Right atrium auricular region (tissue), 2 donors: ENCODE measurements around the gene CBY3. TPM values are rescaled to one million over a fixed set of nuclear protein-coding genes. Genes with fewer than 3 reads are reported as not detected.
"Not testable (repeated sequence)": the region's sequence is repeated elsewhere in the genome, so short reads cannot be mapped to it uniquely, and the experiment has no call there.

Source experiments
- DNase-seq: peaks from one replicate; pipeline ENCODE4 v3.0.0-alpha.2; 2019; ENCODE audit warnings: low spot score
- H3K27ac ChIP-seq, 2 donors: fragments of 200-600 bp; sonication (generic); 1 replicate in 1 of 2; 2 replicates in 1 of 2; pipeline ENCODE4 v1.5.1; 2016 to 2019
- H3K27me3 ChIP-seq, 2 donors: fragments of 200-600 bp; sonication (generic); one replicate each; pipeline versions ENCODE4 v1.5.1 to v1.6.0; 2017 to 2019
- H3K36me3 ChIP-seq: fragments of 200-600 bp; sonication (generic); one replicate; pipeline ENCODE4 v1.5.1; 2016
- H3K4me1 ChIP-seq, 2 donors: fragments of 200-600 bp; sonication (generic); one replicate each; pipeline versions ENCODE4 v1.5.1 to v1.6.0; 2017 to 2019
- H3K4me3 ChIP-seq, 2 donors: fragments of 200-600 bp; sonication (generic); 1 replicate in 1 of 2; 2 replicates in 1 of 2; pipeline ENCODE4 v1.5.1; 2017 to 2019; ENCODE audit warnings: mild to moderate bottlenecking in 1 of 2, moderate library complexity in 1 of 2
- H3K9me3 ChIP-seq, 2 donors: fragments of 200-600 bp; sonication (generic); one replicate each; pipeline ENCODE4 v1.5.1; 2019
- total RNA-seq, 2 donors: library from RNA; depleted of rRNA; stranded (reverse); fragments of >200 nt; gene quantifications; one replicate each; pipeline ENCODE4 v1.1.0, GENCODE V29; 2016
- TF ChIP-seq, protein P1 (sequence below), 2 donors: fragments of 200-600 bp; sonication (generic); IDR thresholded peaks; one replicate each; pipeline ENCODE4 v1.5.1; 2019; ENCODE audit warnings: antibody characterized with exemption in 2 of 2

CBY3 gene
- total RNA-seq, 2 donors from 2014 or later: not detected

- H3K9me3 ChIP-seq: no peaks in the 10 kb centered on the region
- H3K27ac ChIP-seq: peak overlapping the region; percentile 97 to 98
- H3K36me3 ChIP-seq: no peaks in the 10 kb centered on the region
- peak overlapping the region; percentile 82 to 99 for H3K4me3 ChIP-seq
- H3K27me3 ChIP-seq: no peaks in the 10 kb centered on the region
- H3K4me1 ChIP-seq: peaks cover 0 to 41% of the 10 kb centered on the region in 2 donors
- peak; percentile 99 for DNase-seq
- TF ChIP-seq, protein P1, sequence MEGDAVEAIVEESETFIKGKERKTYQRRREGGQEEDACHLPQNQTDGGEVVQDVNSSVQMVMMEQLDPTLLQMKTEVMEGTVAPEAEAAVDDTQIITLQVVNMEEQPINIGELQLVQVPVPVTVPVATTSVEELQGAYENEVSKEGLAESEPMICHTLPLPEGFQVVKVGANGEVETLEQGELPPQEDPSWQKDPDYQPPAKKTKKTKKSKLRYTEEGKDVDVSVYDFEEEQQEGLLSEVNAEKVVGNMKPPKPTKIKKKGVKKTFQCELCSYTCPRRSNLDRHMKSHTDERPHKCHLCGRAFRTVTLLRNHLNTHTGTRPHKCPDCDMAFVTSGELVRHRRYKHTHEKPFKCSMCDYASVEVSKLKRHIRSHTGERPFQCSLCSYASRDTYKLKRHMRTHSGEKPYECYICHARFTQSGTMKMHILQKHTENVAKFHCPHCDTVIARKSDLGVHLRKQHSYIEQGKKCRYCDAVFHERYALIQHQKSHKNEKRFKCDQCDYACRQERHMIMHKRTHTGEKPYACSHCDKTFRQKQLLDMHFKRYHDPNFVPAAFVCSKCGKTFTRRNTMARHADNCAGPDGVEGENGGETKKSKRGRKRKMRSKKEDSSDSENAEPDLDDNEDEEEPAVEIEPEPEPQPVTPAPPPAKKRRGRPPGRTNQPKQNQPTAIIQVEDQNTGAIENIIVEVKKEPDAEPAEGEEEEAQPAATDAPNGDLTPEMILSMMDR (IDR thresholded peaks at IDR 0.05): no peak
Observed at GRCh38 chr5:179697993-179698934, 17.4 kb upstream of the CBY3 start.

GRCh38 chr5:179697543-179697942 lies 16.7 kb upstream of the CBY3 start:
- not testable (repeated sequence) for H3K36me3 ChIP-seq, H3K9me3 ChIP-seq, H3K27me3 ChIP-seq, DNase-seq
- Histone ChIP-seq H3K27ac (peak overlapping the region; percentile 93 to 97), H3K4me1 (peaks cover 0 to 35% of the 10 kb centered on the region in 2 donors), H3K4me3 (peak overlapping the region; percentile 54 to 99)

DNA sequence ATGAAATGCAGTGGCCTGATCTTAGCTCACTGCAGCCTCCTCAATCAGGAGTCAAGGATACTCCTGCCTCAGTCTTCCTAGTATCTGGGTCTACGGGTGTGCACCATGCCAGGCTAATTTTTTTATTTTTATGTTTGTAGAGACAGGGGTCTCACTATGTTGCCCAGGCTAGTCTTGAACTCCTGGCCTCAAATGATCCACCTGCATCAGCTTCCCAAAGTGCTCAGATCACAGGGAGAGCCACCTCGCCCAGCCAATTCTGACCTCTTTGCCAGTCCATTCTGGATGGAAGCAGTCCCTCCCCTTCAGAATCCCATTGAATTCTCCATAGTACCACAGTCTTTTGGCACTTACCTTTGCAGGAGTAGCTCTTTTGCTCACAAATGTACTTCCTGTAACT lies 16.3 kb upstream of the CBY3 start:
- no peaks in the 10 kb centered on the region for H3K27me3 ChIP-seq
- no peak for DNase-seq
- H3K36me3 ChIP-seq: no peaks in the 10 kb centered on the region
- peaks cover 0 to 31% of the 10 kb centered on the region in 2 donors for H3K4me1 ChIP-seq
- TF ChIP-seq, protein P1 (IDR thresholded peaks at IDR 0.05): no peak
- peak overlapping the region; percentile 93 to 97 for H3K27ac ChIP-seq
- H3K9me3 ChIP-seq: no peaks in the 10 kb centered on the region
- H3K4me3 ChIP-seq: no peak overlapping the region

- H3K27ac ChIP-seq: no peak overlapping the region
- TF ChIP-seq, protein P1 (IDR thresholded peaks at IDR 0.05): no peak
Observed at GRCh38 chr5:179696603-179697002, 15.8 kb upstream of the CBY3 start.

GRCh38 chr5:179694561-179694960 lies 13.7 kb upstream of the CBY3 start:
- no peak for DNase-seq
- Histone ChIP-seq H3K4me1 (peaks cover 0 to 11% of the 10 kb centered on the region in 2 donors), H3K9me3 (no peaks in the 10 kb centered on the region), H3K4me3 (no peak overlapping the region), H3K27me3 (no peaks in the 10 kb centered on the region), H3K36me3 (no peaks in the 10 kb centered on the region), H3K27ac (no peak overlapping the region)
- TF ChIP-seq, protein P1 (IDR thresholded peaks at IDR 0.05): no peak

More at GRCh38 chr5:179696603-179697002, 15.8 kb upstream of the CBY3 start:
- no peaks in the 10 kb centered on the region for H3K9me3 ChIP-seq
- peaks cover 0 to 26% of the 10 kb centered on the region in 2 donors for H3K4me1 ChIP-seq
- H3K4me3 ChIP-seq: no peak overlapping the region
- DNase-seq: no peak
- no peaks in the 10 kb centered on the region for H3K36me3 ChIP-seq
- H3K27me3 ChIP-seq: no peaks in the 10 kb centered on the region

GRCh38 chr5:179689212-179689611 lies 8.4 kb upstream of the CBY3 start:
- H3K27me3 ChIP-seq, DNase-seq, H3K4me3 ChIP-seq, H3K9me3 ChIP-seq, H3K27ac ChIP-seq, H3K4me1 ChIP-seq, H3K36me3 ChIP-seq: not testable (repeated sequence)
